ENCODE measurements around the gene EDN3.

The EDN3 gene

GRCh38 chr20:59300333-59301081, at the start of gene EDN3:
Gene EDN3 (plus strand): TSS chr20:59300611. CDS start chr20:59300813, 202 bp downstream.
- DNase-seq (ENCODE audit: low read depth in 3 of 3): no peak

- no peak for DNase-seq (ENCODE audit: low read depth in 3 of 3)
Observed at GRCh38 chr20:59253325-59253724, 47.1 kb upstream of the EDN3 start.

GRCh38 chr20:59253779-59254319, 46.6 kb upstream of the EDN3 start:
- no peak for DNase-seq (ENCODE audit: low read depth in 3 of 3)

- DNase-seq (ENCODE audit: low read depth in 3 of 3): no peak
Observed at GRCh38 chr20:59255256-59255655, 45.2 kb upstream of the EDN3 start.

GRCh38 chr20:59258221-59258621, 42.2 kb upstream of the EDN3 start:
- no peak for DNase-seq (ENCODE audit: low read depth in 3 of 3)

GRCh38 chr20:59259946-59260345, 40.5 kb upstream of the EDN3 start:
- no peak for DNase-seq (ENCODE audit: low read depth in 3 of 3)

GRCh38 chr20:59265298-59265697, 35.1 kb upstream of the EDN3 start:
- no peak for DNase-seq (ENCODE audit: low read depth in 3 of 3)

- no peak for DNase-seq (ENCODE audit: low read depth in 3 of 3)
Observed at GRCh38 chr20:59268870-59269269, 31.5 kb upstream of the EDN3 start.

GRCh38 chr20:59269411-59270025, 30.9 kb upstream of the EDN3 start:
- no peak for DNase-seq (ENCODE audit: low read depth in 3 of 3)

- DNase-seq (ENCODE audit: low read depth in 3 of 3): no peak
Observed at GRCh38 chr20:59270380-59270779, 30.0 kb upstream of the EDN3 start.

GRCh38 chr20:59273739-59274357, 26.6 kb upstream of the EDN3 start:
- no peak for DNase-seq (ENCODE audit: low read depth in 3 of 3)

- no peak for DNase-seq (ENCODE audit: low read depth in 3 of 3)
Observed at GRCh38 chr20:59276938-59277337, 23.5 kb upstream of the EDN3 start.

- DNase-seq (ENCODE audit: low read depth in 3 of 3): no peak
Observed at GRCh38 chr20:59284470-59284869, 15.9 kb upstream of the EDN3 start.

GRCh38 chr20:59289994-59290393, 10.4 kb upstream of the EDN3 start:
- DNase-seq (ENCODE audit: low read depth in 3 of 3): no peak

GRCh38 chr20:59291740-59292383, 8.5 kb upstream of the EDN3 start:
- no peak for DNase-seq (ENCODE audit: low read depth in 3 of 3)

GRCh38 chr20:59295531-59295930, 4.9 kb upstream of the EDN3 start:
- no peak for DNase-seq (ENCODE audit: low read depth in 3 of 3)

- no peak for DNase-seq (ENCODE audit: low read depth in 3 of 3)
Observed at GRCh38 chr20:59297686-59298085, 2.7 kb upstream of the EDN3 start.

GRCh38 chr20:59299945-59300332, 472 bp upstream of the EDN3 start:
- no peak for DNase-seq (ENCODE audit: low read depth in 3 of 3)

GRCh38 chr20:59301343-59302007, 1.1 kb downstream of the EDN3 start:
- no peak for DNase-seq (ENCODE audit: low read depth in 3 of 3)

- DNase-seq (ENCODE audit: low read depth in 3 of 3): no peak
Observed at GRCh38 chr20:59305908-59306655, 5.7 kb downstream of the EDN3 start.

GRCh38 chr20:59307270-59307669, 6.9 kb downstream of the EDN3 start:
- DNase-seq (ENCODE audit: low read depth in 3 of 3): no peak
